HG02981 (cell line): ENCODE measurements around the gene RELT.

ENCODE experiments used
- ATAC-seq: cut with Tn5 transposase; IDR thresholded peaks from one replicate; pipeline ENCODE4 v1.9.1; 2021; ENCODE audit warnings: mild to moderate bottlenecking, moderate library complexity; ENCODE audit not compliant: unreplicated experiment

Gene RELT

DNA sequence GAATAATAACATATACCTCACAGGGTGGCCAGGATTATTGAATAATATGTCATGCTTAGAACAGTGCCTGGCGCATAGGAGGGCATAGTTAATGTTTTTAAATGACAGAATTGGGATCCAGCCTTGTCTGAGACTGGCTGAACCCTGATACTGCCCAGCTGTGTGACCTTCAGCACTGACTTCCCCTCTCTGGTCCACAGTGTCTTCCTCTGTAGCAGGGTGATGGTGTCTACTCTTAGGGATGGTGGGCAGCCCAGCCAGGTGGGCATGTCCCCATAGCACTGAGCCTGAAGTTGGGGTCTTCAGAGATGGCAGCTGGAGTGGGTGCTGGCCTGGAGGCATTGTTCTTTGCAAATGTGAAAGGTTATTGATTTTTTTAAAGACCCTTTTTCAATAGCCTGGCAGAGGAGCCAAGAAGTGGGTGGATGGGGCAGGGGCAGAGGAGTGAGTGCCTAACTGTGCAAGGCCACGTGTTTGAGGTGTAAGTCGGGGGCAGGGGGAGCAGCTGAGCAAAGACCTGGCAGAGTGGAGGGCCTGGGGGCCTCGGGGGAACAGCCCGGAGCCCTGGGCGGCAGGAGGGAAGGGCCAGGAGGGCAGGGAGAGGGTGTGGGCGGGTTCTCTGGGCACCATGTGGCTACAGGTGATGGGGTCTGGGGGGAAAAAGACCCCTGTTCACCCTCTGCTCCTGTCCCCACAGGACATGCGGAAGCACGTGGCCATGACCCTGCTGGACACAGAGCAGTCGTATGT lies 29.8 kb upstream of the RELT start:
- no peak for ATAC-seq

DNA sequence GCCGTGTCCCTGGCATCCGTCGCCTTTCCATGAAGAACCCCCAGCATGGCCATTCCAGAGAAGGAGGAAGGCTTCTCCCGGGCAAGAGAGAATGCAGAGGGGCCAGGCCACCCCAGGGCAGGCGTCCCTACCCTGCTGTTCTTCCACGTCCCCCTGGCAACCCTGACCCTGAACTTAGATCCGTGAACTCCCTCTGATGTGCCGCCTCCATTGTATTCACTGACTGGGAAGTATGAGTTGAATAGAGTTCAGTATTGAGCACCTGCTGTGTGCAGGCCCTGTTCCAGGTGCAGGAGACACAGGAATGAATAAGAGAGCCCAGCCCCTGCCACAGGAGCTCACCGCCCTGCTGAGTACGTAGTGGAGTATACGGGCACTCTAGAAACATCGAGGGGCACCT lies 29.1 kb upstream of the RELT start:
- no peak for ATAC-seq

DNA sequence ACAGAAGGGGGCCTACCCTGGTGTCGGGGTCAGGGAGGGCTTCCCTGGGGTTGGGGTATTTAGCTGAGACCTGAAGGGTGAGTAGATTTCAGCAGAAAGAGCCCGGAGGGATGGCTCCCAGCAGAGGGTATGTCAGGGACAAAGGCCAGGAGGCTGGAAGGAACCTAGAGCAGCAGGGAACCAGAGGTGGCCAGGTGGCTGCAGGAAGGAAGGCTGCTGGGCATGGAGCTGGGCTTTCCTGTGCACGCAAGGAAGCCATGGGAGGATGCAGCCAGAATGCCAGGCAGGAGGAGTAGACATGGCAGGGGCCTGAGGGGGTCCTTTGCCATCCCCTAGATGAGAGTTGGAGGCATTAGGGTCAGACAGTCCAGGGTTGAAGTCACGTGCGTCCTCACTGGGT lies 27.4 kb upstream of the RELT start:
- ATAC-seq: no peak

DNA sequence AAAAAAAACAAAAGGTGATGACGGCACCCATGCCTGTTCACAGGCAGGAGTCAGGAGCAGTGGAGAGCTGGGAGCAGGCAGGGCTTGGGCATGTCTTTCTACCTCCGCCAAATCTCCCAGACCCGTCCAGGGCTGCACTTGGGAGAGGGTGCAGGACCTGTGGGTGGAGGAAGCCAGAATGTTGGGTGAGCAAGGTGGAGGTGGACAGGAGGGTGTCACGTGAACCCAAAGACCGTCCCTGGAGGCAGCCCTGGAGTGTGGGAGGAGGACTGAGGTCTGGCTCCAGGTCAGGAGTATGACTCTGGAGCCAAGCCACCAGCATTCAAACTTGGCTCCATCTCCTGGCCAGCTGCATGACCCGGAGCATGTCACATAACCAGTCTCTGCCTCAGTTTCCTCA lies 26.6 kb upstream of the RELT start:
- no peak for ATAC-seq

DNA sequence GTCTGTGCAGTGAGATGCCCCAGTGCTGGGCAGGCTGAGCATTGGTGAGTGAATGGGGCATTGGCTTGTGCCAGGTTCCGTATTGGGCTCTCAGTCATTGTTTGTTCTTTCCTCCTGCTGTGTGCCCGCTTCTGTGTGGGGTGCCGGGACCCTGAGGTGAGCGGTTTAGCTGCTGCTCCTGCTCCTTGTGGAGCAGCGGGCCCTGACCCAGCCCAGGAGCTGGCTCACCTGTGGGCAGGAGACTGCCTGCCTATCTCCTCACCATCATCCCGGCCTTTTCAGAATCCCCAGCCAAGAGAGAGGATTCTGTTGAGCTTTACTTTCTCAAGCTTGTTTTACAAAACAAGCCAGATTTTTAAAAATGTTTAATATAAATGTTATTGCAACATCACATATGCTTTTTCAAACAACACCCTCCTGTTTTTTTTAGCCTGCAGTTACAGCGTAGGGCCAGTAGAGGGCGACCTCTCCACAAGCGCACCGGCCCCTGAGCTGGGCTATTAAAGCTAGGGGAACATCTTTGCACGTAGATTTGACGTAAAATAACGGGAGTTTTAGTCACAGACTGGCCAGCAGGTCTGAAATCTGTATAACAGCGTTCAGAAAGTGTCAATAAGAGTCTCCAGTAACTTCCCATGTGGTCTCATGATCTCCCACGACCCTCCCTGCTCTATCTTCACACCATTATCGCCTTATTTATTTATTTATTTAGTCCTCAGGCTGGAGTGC lies 25.1 kb upstream of the RELT start:
- no peak for ATAC-seq

DNA sequence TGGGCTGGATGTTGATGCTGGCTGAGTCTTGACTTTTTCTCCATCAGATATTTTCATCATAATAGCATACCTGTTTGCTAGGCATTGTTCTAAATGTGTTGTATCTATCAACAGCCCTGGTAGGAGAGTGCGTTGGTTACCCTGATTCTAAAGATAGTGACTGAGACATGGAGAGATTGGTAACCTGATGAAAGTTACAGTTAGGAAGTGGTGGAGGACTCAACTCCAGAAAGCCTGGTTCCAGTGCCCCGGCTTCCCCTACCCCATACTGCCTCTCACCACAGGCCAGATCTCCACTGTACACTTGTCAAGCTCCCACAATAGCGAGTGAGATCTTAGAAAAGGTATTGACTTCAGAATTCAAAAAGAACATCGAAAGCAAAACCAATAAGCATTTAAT lies 22.8 kb upstream of the RELT start:
- no peak for ATAC-seq

DNA sequence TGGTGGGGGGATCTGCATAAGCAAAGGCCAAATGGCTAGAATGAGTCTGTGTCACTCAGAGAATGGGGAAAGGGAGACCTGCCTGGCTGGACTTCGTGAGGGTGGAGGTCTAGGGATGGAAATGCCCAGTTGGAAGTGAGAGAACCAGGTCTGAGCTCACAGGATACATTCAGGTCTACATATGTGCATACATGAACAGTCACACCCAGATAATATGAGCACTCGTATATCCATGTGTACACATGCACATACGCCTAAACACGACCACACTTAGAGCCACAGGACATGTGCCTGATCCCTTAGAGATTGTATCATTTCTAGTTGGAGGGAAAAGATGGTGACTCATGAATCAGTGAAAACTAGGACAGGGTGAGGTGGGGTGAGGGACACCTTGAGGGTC lies 21.1 kb upstream of the RELT start:
- ATAC-seq: no peak

DNA sequence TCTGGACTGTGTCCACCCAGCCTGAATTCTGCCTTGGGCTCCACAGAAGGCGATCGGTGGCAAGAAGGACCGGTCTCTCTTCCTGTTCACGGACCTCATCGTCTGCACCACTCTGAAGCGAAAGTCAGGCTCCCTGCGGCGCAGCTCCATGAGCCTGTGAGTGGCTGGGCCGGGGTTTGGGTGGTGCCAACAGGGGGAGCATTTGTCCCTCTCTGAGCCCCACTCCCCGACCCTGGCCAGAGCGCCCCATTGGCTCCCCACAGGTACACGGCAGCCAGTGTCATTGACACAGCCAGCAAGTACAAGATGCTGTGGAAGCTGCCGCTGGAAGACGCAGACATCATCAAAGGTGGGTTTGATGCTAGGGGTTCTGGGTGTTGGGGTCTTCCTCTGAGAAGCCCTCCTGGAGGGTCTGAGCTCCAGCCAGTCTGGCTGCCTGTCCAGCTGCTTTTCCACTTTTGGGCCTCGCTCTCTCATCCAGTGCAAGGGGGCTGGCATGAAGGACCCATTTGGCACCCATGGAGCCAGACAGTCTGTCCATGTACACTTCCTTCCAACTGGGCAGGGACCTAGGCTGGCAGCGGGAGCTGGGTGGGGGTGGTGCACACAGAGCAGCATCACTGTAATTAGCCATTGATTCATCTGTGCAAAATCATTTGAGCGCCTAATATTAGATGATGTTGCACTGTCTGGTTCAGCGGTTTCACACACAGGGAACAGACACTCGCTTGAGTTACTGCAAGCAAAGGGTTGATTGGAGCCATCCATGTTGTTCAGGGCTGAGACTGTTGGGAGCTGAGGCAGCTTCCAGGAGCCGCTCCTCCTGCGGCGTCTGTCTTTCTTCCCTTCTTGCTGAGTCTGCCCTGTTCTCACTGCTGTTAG lies 19.0 kb upstream of the RELT start:
- no peak for ATAC-seq

DNA sequence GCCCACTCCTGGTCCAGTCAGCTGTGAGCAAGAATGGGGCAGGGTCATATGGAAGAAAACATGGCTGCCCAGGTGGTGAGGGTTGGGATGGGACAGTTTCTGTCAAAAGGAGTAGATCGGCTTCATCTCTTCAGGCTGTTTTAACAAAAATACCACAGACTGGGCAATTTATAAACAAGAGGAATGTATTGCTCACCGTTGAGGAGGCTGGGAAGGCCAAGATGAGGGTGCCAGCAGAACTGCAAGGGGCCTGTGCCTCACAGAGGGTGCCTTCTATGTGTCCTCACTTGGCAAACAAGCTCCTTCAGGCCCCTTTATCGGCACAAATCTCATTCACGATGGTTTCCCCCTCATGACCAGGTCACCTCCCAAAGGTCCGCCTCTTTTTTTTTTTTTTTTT lies 18.1 kb upstream of the RELT start:
- ATAC-seq: no peak

DNA sequence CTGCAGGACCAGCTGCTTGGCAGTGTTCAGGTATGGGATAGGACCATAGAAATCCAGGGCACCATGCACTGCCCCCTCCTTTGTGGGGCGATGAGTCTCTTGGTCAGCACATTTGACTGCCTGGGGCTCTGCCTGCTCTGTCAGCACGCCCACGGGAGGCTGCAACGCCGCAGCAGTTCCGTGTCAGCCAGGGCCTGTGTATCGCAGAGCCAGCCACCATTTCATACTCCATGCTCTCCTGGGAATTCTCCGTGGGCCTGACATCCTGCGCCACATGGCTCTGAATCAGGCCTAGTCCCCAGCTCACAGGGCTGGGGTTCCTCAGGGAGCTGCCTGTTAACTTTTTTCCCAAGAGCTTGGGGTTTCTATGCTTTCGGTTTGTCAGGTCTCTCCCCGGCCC lies 16.9 kb upstream of the RELT start:
- ATAC-seq: no peak

DNA sequence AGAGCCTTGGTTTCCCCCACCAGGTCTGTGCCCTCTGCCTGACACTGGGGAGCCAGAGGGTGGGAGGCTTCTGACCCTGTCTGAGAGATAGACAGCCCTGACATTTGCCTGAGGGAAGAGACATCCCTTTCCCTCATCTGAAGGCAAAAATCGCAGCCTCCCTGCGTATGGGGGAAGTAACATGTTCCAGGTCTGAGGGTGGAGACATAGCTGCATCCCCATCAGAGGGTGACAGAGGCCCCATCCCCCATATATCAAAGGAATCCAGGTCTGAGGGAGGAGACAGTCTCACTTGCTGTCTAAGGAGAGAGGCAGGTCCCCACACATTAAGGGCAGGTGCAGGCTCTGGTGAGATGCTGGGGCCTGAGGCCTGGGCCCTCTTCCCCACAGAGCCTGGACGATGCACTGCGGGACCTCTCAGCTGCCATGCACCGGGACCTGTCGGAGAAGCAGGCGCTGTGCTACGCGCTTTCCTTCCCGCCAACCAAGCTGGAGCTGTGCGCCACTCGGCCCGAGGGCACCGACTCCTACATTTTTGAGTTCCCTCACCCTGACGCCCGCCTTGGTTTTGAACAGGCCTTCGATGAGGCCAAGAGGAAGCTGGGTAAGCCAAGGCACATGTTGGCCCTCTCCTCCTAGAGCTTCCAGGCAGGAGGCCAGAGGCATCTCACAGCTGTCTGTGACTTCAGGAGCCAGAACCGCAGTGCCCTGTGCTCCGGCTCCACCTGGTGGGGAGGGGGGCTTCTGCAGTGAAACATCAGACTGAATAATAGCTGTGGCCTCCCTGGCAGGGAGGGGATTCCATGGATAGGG lies 16.1 kb upstream of the RELT start:
- ATAC-seq: no peak

DNA sequence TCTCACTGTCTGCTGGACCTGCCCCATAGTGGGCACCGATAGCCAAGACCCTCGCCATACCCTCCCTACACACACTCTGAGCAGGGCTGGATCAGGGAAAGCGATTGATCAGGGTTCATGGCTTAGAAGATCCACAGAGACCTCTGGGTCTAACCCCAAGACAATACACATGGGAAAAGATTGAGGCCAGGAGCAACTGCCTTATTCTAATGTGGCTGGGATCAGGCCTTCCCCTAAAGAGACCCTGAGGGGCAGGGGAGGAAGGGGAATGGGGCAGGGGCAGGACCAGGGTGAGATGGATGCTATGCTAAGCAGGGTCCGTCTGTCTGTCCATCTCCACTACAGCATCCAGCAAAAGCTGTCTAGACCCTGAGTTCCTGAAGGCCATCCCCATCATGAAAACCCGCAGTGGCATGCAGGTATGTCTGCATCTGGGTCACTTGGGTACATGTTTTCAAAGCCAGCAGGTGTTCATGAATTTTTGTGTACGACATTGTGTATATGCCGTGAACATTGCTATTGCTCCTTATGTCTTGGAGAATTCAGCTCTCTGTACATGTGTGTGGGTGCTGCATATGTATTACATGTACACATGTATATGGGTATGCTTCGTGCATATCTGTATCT lies 15.3 kb upstream of the RELT start:
- ATAC-seq: no peak

DNA sequence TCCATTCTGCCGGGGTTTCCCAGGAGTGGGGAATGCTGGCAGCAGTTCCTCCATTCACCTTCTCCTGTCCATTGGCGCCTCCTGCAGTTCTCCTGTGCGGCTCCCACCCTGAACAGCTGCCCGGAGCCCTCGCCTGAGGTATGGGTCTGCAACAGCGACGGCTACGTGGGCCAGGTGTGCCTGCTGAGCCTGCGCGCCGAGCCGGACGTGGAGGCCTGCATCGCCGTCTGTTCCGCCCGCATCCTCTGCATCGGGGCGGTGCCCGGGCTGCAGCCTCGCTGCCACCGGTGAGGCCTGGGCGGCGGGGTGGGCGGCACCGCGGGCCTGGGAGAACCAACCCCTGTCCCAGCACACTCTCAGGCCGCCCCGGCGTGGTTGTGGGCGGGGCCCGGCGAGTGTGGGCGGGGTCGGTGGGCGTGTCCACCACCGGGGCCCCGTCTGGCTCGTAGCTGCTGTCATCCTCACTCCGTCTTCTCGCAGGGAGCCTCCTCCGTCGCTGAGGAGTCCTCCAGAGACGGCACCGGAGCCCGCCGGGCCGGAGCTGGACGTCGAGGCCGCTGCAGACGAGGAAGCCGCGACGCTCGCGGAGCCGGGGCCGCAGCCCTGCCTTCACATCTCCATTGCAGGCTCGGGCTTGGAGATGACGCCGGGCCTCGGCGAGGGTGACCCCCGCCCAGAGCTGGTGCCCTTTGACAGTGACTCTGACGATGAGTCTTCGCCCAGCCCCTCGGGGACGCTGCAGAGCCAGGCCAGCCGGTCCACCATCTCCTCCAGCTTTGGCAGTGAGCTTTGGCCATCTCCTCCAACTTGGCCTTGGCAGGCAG lies 14.0 kb upstream of the RELT start:
- no peak for ATAC-seq

DNA sequence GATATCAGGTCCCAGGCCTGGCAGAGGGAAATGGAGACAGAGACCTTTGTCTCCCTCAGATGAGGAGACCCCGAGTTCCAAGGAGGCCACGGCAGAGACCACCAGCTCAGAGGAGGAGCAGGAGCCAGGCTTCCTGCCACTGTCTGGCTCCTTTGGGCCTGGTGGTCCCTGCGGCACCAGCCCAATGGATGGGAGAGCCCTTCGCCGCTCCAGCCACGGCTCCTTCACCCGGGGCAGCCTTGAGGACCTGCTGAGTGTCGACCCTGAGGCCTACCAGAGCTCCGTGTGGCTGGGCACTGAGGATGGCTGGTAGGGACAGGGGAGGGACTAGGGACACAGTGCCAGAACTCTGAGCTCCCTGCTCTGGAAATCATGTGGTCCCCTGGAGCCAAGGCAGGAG lies 13.1 kb upstream of the RELT start:
- no peak for ATAC-seq

DNA sequence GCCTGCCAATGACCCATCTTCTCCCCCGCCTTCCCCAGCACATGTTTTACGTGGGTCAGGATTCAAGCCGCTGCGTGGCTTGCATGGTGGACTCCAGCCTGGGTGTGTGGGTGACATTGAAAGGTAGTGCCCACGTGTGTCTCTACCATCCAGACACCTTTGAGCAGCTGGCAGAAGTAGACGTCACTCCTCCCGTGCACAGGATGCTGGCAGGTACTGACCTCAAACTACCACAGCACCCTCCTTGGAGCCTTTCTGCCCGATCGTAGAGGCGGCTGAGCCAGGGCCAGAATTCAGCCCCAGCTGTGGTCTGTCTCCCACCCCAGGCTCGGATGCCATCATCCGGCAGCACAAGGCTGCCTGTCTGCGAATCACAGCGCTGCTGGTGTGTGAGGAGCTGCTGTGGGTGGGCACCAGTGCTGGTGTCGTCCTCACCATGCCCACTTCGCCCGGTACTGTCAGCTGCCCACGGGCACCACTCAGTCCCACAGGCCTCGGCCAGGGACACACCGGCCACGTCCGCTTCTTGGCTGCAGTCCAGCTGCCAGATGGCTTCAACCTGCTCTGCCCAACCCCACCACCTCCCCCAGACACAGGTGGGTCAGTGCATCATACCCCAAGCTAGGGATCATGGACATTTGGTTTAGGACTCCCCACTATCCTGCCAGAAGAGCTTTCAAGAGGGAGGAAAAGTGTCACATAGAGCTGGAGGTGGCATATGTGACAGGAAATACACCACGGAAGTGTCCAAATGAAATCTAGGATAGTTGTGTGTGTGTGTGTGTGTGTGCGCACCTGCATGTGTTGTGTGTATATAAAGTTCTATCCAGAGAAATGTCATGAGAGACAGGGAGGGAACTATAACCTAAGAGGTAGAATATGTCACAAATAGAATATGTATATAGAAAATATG lies 10.6 kb upstream of the RELT start:
- no peak for ATAC-seq

DNA sequence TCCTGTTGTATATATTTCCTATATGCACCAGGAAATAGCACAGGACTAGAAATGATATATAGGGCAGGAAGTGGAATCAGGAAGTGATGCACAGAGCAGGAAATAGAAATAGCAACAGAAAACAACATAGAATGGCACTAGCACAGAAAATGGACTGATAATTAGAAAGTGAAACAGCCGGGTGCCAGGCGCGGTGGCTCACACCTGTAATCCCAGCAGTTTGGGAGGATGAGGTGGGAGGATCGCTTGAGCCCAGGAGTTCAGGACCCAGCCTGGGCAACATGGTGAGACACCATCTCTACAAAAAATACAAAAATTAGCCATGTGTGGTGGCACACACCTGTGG lies 10.0 kb upstream of the RELT start:
- ATAC-seq: no peak

DNA sequence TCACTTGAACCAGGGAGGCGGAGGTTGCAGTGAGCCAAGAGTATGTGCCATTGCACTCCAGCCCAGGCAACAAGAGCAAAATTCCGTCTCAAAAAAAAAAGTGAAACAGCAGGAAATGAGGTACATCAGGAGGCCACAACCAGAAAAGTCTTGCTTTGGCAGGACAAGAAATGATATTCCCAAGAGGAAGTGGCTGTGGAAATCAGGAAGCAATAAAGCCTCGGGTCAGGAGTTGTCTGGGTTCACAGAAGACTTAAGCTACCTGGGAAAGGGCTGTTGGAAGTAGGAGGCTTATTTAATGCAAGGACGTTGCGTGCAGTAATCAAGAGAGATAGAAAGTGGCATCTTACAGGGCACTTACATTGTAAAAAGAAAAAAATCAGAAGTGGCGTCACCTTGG lies 9.2 kb upstream of the RELT start:
- no peak for ATAC-seq

DNA sequence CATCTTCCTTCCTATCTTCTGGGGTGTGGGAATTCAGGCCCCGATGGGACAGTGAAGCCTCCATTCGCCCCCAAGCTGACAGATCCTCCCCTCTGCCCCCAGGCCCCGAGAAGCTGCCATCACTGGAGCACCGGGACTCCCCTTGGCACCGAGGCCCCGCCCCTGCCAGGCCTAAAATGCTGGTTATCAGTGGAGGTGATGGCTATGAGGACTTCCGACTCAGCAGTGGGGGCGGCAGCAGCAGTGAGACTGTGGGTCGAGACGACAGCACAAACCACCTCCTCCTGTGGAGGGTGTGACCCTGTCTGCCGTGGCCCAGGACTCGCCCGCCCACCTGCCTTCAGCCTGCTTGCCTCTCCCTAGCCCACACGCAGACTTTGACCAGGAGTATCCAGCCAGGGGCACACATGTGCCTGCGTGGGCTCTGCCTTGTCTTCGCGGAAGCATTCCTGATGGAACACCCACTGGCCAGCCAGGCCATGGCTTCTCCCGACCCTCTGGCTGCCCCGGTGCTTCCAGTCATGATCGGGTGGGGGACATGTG lies 8.6 kb upstream of the RELT start:
- no peak for ATAC-seq
